Posterior vena cava (tissue), 2 donors: Measurements from ENCODE around the gene LY86. TPM values are rescaled to one million over a fixed set of nuclear protein-coding genes. Genes with fewer than 3 reads are reported as not detected.
"Not testable (repeated sequence)": the region's sequence is repeated elsewhere in the genome, so short reads cannot be mapped to it uniquely, and the experiment has no call there.

Experiments
- DNase-seq: peaks from one replicate; pipeline ENCODE4 v3.0.0-alpha.2; 2020; ENCODE audit warnings: low spot score
- intact Hi-C, 2 donors: fragments of 100-400 bp; cut with DNase I; formaldehyde crosslinking; loops; one replicate each; pipeline versions ENCODE4 v1.14.1 to v1.14.2; 2022 to 2023
- total RNA-seq, 2 donors: library from RNA; stranded (reverse); fragmentation: NEBNext Ultra II Directional; extraction: Animal tissue kit (Norgen Biotek cat#: 25700); gene quantifications; one replicate each; pipeline ENCODE4 v1.2.1, GENCODE V29; 2021
- donor health status: DM: yes; HTN: yes; CAD: no.
- donor health status: DM: yes; HTN: yes; CAD: no.

The LY86 gene
- total RNA-seq, 2 donors from 2014 or later = 1.5 to 7.4 TPM

DNA sequence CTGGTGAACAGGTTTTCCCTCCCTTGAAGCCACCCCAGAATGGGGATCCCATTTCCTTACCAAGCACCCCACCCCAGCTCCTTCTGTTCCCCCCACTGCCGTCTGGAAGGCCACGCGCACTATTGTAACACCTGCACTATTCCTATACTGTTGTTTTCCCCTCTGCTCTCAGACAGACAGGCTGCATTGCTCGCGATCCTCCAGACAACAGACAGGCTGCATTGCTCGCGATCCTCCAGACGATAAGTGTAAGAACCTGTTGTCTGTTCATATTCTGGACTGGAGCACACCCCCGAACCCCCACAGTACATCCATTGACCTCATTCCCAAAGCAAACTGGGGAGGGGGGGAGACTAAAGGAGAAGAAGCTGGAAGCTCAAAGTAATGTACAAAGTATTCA, 72.7 kb downstream of the LY86 start:
- no peak for DNase-seq
- intact Hi-C loops = no loop called here

DNA sequence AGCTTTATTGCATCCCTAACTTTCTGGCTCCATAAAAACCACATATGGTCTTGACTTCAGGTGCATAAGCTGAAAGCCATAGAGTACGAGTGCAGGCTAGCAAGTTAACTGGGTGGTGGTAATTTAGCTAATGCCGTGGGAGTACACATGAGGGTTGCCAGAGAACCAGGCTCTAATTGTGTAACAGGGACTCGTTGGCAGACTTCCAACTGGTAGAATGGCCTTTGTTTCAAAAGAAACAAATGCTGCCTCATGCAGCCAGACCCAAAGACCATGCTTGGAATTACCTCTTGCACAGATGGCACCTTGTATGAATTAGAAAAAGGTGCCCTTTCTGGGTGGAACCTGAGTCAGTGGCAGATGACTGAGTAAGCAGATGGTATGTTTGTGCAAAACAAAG, 73.2 kb downstream of the LY86 start:
- DNase-seq = peak; percentile 76
- intact Hi-C loops = no loop called here

DNA sequence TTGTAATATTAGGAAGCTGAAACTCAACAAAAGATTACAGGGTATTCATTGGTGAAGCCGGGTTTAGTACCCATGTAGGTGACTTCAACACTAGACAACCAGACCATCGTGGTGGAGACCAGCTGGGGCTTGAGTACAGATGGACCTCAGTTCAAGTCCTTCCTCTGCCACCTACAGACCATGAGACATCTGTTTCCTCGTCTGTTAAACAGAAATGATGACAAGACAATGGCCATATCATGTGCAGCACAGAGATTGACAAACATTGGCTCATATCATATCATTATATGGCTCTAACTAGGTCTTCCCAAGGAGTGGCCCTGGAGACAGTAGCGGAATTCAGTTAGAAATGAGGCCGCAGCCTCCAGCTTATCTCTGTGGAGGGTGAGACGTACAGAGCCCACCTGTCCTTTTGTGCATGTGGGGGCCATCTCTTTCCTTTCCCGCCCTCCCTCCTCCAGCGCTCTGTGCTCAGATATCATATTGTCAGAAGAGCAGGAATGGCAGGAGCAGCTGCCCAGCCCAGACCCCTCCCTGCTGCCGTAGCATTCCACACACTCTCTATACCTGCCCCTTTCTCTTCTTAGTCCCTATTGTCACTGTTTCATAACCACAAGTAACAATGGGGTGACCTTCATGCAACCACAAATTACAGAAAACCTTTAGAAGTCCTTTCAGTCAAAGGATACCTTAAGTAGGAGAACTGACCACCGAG, 75.1 kb downstream of the LY86 start:
- intact Hi-C loops = no loop called here

DNA sequence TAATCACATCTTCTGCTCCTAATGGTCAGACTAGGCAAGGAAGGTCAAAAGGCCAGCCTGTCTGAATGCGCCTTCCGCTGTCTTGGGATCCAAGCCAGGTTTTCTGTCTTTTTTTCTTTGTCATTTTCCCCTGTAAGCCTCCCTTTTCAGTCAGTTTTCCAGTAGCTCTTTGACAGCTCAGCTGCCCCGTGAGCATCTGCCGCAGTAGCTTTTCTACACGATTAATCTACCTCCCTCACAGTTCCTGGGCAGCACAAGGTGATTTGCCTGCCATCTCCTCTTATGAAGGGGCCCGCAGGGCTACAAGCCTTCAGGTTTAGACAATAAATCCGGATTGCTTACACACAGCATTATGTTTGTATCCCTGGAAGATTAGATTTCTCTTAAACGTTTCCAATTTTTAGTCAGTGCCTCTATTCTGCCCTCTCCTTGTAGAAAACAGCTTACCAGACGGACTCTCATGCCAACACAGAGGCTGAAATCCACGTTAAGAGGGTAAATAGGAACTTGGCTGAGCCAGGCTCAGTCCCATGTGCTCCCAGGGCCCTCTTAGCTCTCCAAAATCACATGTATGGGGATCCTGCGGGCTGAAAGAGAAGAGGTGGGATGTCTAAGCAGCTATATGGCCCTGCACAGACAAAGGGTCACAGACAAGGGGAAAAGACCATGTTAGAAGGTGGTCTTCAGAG, 77.2 kb downstream of the LY86 start:
- intact Hi-C loops = no loop called here
- peak; percentile 47 for DNase-seq

More for the DNA sequence above, 75.1 kb downstream of the LY86 start:
- DNase-seq = peak; percentile 11

DNA sequence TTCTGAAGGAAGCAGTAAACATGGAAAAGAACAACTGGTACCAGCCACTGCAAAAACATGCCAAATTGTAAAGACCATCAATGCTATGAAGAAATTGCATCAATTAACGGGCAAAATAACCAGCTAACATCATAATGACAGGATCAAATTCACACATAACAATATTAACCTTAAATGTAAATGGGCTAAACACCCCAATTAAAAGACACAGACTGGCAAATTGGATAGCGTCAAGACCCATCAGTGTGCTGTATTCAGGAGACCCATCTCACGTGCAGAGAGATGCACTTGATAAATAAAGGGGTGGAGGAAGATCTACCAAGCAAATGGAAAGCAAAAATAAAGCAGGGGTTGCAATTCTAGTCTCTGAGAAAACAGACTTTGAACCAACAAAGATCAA, 81.6 kb downstream of the LY86 start:
- not testable (repeated sequence) for DNase-seq
- intact Hi-C loops = loop anchor here (5.0 to 10.0 kb wide), 2 partner anchors 82 to 945 kb away; no protein-coding TSS in a partner anchor

DNA sequence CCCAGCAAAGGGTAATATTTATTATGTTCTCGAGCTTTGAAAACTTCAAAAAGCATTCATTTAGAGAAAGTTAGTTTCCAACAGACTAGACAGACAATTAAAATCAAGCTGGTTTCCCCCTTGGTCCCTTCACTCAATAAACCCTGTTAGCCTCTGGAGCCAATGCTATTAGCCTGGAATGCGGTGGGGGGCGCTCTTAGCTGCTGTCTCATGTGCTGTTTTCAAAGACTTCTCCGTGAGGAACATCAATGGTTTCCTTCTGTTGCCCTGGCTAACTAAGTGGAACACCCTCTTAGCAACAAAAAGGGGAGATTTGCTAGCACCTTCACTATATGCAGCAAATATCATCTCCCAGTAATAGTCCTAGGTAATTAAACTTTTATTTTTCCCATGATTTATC, 86.4 kb downstream of the LY86 start:
- DNase-seq = peak; percentile 32
- intact Hi-C loops = loop anchor here (5.0 to 10.0 kb wide), 2 partner anchors 77 to 940 kb away; no protein-coding TSS in a partner anchor

DNA sequence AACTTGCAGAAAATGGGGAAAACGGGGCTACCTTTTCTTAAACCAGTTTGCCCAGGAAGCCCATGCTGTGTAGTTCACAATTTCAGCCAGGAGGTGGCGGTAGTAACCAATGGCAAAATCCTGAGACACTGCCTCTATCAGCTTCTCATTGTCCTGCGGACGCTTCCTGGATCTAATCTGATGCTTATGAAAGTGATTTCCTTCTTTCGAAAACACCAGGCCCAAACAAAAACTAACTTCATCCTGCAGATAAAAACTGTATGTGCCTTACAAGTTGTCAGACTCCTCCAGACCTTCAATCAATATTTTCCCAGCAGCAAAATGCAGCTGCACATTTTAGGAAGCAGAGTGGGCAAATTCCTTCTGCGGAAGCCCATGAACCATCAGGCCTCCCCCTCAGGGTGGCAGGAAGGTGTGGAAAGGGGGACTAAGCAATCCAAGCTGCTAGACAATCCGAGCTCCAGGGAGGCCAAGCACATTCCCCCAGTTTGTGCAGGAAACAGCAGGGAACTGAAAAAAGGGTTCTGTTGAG, 88.5 kb downstream of the LY86 start:
- peak; percentile 85 for DNase-seq
- intact Hi-C loops = loop anchor here in 1 of 2 donors (10.0 kb wide), 1 partner anchor 938 kb away; no protein-coding TSS in a partner anchor

DNA sequence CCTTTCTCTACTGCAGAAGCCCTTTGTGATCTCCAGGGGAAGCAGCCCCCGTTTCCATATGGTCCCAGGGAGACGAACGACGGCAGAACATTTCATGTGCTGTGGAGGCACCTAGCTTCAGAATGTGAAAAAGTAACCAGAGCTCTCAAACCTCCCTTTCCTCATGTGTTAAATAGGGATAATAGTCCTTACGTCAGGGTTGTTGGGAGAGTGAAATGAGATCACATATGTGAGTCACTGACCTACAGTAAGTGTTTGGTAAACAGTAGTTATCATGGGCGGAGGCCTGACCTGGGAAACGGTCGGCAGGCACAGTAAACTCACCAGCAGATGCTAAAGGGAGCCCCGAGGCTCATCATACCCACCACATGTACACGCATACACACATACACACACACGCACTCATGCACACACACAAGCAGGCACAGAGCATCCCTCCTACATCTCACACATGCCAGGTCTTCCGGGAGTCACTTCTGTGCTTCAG, 89.7 kb downstream of the LY86 start:
- intact Hi-C loops = loop anchor here in 1 of 2 donors (10.0 kb wide), 1 partner anchor 937 kb away; no protein-coding TSS in a partner anchor
- peak; percentile 53 for DNase-seq

DNA sequence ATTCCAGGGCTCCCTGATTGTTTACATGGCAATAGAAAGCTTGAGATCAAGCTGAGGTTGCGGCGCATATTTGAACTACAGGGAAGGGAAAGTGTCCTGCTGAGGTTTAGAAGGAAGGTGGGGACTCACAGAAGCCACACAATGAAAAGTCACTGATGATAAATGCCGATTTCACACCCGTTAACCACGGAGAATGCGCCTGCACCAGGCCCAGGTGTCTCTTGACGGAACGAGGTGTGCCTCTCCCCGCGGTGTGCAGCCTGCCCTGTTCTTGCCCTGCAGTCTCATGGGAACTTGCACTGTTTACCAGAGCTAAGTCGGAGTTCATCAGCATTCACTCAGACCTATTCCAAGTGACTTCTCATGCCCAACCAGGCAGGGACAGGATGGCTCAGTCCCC, 90.3 kb downstream of the LY86 start:
- DNase-seq = peak; percentile 5
- intact Hi-C loops = loop anchor here in 1 of 2 donors (10.0 kb wide), 1 partner anchor 936 kb away; no protein-coding TSS in a partner anchor

DNA sequence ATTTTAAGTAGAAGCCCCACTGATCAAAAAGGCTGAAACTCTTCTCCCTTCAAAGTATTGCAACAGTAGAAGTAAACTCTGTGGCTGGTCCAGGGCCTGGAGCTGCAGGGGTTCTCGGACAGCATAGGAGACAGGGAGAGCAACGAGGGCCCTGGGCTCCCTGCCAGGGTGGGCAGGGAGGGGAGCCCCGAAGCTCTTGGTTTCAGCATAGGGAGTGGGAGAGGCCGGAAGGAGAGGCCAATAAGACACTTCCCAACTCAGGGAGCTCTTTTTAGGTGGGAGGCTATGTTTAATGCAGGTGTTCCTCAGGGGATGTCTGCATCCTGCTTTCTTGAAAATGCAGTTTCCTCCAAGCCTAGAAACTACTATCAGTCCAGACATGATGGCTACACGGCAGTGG, 91.1 kb downstream of the LY86 start:
- intact Hi-C loops = loop anchor here (5.0 to 10.0 kb wide), 2 partner anchors 568 to 935 kb away; no protein-coding TSS in a partner anchor
- DNase-seq = peak; percentile 29

DNA sequence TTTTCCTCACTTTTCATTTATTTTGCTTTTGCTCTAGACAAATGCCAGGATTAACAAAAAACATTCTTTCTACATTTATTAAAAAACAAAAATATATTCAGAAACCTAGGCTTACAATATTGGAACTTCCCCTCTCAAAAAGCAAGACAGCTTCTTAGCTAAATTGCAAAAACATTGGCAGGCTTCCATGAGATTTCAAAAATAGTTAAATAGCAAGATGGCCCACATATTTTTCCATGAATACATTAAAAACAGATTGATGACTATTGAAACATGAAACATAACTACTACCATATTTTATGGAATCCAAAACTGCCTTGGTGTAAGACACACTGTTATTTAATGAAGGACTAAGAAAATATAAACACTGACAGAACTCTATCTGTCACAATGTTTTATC, 92.0 kb downstream of the LY86 start:
- no peak for DNase-seq
- intact Hi-C loops = loop anchor here in 1 of 2 donors (5.0 kb wide), 1 partner anchor 567 kb away; no protein-coding TSS in a partner anchor

DNA sequence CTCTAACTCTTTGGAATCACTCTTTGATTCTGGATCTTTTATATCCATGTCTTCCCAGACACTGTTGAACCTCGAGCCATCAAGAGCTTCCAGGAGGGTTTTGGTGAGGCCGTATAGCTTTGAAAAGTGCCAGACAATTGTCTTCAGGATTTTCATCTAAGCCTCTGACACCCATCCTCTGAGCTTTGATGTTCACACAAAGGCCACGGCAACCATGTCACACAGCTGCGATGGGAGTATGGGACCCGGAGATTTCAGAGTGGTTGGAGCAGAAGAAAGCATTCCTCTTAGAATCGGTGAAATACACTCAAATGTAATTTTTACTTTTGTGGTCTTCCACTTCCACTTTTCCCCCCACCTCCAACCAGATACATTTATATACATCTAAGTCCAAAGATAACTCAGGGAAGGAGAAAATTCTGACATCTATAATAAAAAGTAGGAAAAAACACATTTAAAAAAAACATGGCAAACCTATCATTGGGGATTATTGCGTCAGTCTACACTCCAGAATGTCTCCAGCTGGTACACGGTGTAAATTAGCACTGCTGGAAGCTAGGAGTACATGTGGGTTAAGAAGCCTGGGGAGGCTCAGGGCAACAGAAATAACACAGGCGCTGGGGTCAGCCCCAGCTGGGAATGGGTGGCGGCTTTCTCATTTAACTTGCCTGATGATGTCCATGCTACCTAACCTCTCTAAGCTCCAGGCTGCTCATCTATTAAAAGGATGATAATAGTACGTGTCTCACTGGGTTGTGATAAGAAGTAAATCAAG, 92.7 kb downstream of the LY86 start:
- DNase-seq = no peak
- intact Hi-C loops = loop anchor here in 1 of 2 donors (5.0 kb wide), 1 partner anchor 566 kb away; no protein-coding TSS in a partner anchor

DNA sequence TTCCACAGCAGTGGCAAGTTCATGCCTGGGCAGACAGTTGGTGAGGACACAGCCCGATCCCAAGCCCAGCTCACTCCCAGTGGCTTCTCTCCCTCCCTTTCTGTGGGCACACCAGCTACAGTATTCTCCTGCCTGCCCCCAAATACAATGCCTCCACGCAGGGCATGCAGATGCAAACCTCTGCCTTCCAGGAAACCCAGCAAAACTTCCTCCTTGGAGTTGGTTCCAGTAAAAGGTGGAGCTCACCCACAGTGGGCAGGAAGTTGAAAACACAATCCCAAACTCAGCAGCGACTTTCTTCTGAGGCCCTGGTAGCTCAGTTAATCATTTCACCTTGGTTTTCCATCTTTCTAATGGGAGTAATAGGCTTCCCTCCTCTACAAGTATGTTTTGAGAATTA, 93.7 kb downstream of the LY86 start:
- intact Hi-C loops = loop anchor here in 1 of 2 donors (5.0 kb wide), 1 partner anchor 565 kb away; no protein-coding TSS in a partner anchor

DNA sequence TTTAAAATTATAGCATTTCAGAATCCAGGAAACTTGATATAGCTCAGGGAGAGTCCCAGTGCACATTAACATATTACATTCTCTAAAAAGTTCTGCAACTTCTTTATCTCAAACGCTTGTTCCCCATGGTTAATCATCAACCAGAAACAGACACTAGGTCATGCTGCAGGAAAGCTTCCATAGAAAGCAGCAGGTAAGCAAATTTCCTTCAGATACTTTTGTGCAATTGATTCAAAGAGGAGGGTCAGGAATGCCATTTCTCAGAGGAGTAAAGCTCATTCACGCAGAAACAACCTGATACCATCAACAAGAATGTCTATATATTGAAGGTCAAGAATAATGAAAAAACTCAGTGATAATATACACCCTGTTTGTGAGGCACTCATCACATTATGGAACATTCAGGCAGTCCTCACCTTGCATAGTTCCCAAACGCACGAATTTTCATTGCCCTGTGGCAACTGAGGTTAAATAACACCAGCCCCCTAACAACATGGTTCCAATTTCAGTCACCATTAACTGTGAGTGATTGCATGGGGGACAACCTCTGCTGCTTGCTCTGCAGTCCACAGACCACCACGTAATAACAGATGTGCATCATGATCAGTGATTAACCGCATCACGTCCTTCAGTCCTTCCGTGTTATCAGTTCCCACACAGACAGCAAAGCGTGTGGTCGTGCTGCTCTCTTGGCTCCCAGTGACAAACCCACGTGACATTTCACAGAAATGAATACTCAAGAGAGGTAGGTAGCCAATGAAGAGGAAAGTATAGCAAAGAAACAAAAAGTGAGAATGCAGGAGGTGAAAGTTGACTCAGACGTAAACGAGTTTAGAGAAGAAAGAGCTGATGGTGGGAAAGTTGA, 95.7 kb downstream of the LY86 start:
- intact Hi-C loops = loop anchor here in 1 of 2 donors (5.0 kb wide), 1 partner anchor 563 kb away; no protein-coding TSS in a partner anchor
- DNase-seq = no peak

More for the DNA sequence above, 93.7 kb downstream of the LY86 start:
- DNase-seq = no peak

DNA sequence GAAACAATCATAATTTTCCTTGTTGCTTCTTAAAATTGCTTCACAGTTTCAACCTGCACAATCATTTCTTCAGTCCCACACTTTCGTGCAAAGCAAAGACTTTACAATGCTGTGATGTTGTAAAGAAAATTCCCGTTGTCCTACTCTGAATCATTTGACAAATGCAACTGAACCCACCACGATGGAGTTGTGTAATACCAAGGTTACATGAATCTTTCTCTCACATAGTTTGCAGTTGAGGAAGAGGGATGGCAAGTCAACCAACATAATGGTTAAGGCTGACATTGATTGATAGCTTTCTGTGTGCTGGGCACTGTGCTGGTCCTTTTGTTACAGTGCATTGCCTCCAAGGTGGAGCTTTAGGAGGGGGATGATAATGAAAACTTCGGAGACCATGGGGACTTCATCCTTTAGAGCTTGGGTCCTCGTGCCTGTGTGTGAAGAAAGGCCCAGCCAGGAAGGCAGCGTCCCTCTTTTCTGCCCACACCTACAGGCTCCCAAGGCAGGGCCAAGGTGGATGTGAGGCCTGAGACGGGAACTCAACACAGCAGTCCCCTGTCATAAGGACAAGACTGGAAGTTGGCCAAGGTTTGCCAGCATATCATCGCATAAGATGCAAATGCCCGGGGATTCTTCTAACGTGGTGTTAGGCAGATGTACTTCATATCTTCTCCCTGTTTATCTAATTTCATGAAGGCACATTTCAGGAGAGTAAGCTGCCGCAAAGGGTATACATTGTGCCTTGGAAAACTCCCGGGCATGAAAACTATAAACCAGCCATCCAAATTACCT, 96.9 kb downstream of the LY86 start:
- intact Hi-C loops = no loop called here
- no peak for DNase-seq

DNA sequence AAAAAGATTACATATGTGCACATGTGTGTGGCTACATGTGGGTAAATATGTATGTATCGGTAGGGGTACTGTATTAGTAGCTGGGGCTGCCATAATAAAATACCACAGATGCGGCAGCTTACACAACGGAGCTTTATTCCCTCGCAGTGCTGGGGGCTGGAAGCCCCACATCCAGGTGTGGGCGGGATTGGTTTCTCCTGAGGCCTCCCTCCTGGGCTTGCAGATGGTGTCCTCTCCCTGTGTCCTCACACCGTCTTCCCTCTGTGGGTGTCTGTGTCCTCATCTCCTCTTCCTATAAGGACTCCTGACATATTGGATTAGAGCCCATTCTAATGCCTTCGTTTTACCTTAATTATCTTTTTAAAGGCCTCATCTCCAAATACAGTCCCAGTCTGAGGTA, 97.7 kb downstream of the LY86 start:
- intact Hi-C loops = no loop called here
- DNase-seq = no peak
